Caki2 (cell line): Measurements from ENCODE around the gene RNF167. TPM values are rescaled to one million over a fixed set of nuclear protein-coding genes. Genes with fewer than 3 reads are reported as not detected.

Source experiments
- DNase-seq: peaks from one replicate; pipeline ENCODE4 v3.0.0-alpha.2; 2015; ENCODE audit warnings: low read depth
- in situ Hi-C: cut with HindIII; loops from 2 replicates; pipeline ENCODE4 v1.10.0; 2016; ENCODE audit warnings: low sequenced_read_pairs, low pct_unique_long_range_greater_than_20kb, mixed read lengths
- total RNA-seq: library from RNA; depleted of rRNA; stranded (reverse); fragments of >200 nt; shearing (Covaris generic); gene quantifications from 2 replicates; pipeline ENCODE4 v1.2.3, GENCODE V29; 2014; ENCODE audit warnings: low replicate concordance

Gene RNF167
- total RNA-seq, 1 experiment from 2014 or later, result 57.1 TPM

DNA sequence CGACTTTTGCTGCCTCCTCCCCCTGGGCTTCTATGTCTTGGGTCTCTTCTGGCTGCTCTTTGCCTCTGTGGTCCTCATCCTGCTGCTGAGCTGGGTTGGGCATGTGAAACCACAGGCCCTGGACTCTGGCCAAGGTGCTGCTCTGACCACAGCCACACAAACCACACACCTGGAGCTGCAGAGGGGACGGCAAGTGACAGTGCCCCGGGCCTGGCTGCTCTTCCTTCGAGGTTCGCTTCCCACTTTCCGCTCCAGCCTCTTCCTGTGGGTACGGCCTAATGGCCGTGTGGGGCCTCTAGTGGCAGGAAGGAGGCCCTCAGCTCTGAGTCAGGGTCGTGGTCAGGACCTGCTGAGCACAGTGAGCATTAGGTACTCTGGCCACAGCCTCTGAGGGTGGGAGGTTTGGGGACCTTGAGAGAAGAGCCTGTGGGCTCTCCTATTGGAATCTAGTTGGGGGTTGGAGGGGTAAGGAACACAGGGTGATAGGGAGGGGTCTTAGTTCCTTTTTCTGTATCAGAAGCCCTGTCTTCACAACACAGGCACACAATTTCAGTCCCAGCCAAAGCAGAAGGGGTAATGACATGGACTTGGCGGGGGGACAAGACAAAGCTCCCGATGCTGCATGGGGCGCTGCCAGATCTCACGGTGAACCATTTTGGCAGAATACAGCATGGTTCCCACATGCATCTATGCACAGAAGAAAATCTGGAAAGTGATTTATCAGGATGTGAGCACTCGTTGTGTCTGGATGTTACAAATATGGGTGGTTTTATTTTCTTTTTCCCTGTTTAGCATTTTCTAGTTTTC lies 5.7 kb upstream of the RNF167 start:
- DNase-seq, result peak; percentile 48
- in situ Hi-C loops, result no loop called here

DNA sequence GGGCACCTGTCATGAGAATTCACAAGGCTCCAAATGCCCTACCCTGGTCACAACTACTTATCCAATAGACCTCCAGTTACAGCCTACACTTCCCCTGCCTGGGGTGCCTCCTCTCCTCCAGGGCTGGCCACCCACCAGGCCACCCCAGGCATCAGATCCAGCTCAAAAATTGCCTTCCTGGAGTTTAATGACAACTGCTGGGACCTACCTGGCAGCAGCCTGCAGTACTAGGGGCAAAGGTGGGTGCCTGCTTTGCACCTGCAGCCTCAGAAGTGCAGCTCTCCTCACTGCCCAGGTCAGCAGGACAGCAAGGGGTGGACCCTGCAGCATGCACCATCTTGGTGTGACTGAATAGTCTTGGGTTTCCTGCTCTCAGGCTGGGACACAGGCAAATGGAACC lies 4.4 kb upstream of the RNF167 start:
- no peak for DNase-seq
- in situ Hi-C loops, result no loop called here

DNA sequence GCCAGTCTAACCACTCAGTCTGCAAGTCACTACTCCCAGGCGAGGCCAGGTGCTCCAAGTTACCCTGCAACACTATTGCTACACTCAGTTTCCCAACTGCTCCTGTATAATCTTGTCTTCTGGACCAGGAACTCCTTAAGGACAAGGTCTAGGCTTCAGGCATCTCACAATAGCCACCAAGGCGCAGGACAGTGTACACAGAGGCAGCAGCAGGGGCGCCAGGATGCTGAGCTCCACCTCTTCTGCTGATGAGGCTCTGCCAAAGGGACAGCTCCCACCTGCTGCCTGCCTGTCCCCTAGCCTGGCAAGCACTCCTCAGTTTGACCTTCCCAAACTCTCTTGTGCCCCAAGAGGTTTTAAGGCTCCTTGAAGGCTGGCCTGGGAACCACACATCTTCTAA lies 3.6 kb upstream of the RNF167 start:
- no peak for DNase-seq
- in situ Hi-C loops, result no loop called here

DNA sequence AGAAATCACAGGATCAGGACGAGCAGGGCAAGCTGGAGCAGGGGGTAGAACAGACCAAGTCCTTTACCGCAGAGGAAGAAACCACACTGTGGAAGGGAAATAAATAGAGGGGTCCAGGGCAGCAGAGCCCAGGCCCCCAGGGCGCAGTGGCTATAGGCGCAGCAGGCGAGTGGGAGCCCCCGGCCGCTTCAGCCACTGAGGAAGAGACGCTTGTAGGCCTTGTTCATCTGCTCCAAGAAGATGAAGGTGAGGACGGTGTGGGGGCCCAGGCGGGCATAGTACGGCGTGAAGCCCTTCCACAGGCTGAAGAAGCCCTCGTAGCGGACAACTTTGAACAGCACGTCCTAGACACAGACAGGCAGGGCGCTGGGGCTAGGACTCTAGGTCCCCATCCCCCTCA lies 2.5 kb upstream of the RNF167 start:
- DNase-seq, result no peak
- in situ Hi-C loops, result no loop called here

DNA sequence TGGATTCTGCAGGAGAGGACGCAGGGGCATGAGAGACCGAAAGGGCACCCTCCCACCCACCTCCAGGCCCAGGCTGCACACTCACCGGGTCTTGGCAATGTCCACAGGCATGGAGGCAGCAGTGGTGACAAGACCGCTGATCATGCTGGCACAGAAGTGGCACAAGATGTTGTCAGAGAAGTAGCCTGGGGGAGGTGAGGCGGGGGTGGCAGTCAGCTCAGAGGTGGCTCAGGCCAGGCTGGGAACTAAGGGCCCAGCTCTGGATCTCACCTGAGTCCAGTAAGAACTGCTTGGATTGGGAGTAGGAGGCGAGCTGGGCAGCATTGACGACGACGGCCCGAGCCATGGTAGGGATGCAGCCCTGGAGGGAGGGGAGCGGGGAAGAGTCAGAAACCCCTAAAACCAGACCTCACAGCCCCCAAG lies 2.0 kb upstream of the RNF167 start:
- DNase-seq, result no peak
- in situ Hi-C loops, result no loop called here

DNA sequence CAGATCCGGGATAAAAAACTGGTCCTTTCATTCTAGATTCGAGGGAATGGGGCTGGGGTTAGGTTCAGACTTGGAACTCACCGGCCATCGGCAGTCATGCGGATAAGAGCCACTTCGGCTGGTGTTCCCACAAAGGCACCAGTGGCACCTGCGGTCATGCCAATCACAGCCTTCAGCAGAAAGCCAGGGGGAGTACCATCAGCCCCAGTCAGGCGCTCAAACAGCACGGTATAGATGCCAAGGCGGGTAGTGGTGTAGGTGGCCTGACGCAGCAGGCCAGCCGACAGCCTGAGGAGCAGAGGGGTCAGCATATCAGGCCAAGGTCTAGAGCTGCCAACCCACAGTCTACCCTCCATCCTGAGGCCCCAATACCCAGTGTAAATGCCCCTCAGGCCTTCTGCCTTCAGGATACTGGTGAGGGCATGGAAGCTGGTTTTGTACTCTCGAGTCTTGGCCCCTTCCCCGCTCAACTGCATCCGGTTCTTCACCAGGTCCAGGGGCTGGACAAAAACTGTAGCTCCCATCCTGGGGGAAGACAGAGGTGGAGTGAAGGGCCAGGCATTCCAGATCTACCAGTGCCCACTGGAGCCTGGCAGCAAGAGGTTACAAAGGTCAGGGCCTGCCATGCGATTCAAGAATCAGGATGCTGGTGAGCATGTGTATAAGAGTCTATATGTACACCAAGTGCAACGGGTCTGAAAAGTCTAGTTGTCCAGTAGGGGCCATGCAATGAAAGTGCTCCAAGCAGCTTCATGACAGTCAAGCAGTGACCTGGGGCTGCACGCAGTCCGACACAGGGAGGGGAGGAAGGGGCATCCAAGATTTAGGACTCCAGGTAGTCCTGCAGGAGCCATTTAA lies 1.2 kb upstream of the RNF167 start:
- no peak for DNase-seq
- in situ Hi-C loops, result no loop called here

DNA sequence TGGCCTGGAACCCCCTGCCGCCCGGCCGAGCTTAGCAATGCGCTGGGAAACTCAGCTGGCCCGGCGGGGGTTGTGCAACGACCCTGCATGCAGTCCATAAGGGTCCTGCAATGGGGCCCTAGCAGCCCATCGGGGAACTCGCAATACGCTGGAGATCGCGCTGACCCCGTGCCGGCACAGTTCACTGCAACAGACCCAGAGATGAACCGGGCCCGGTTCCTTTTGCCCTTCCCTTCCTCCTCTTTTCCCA lies 597 bp upstream of the RNF167 start:
- DNase-seq, result no peak
- in situ Hi-C loops, result no loop called here

DNA sequence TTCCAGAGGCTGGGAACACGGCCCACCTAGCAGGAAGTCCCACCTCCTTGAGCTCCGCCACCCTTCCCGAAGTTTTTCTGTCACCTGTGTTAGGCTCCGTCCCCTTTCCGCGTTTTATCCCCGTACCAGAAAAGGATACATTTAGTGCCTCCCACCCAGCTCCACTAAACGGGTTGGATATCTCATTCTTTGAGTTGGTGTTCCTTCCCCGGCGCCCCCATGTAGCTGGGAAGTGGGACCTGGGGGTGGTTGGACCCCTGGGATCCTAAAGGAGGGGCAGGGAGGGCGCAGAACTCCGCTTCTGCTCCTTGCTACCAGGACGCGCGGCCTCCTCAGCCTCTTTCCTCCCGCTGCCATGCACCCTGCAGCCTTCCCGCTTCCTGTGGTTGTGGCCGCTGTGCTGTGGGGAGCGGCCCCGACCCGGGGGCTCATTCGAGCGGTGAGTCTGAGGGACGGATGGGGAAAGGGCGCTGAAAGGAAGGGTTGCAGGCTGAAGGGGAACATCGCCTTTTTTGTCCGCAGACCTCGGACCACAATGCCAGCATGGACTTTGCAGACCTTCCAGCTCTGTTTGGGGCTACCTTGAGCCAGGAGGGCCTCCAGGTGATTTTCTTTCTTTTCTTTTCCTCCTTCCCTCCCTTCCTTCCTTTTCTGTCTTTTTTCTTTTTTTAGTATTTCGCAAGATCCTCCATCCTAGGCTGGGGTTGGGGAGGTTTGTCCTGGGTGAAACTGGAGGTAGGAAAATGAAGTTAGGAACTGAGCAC lies 669 bp downstream of the RNF167 start:
- DNase-seq, result no peak
- in situ Hi-C loops, result no loop called here

DNA sequence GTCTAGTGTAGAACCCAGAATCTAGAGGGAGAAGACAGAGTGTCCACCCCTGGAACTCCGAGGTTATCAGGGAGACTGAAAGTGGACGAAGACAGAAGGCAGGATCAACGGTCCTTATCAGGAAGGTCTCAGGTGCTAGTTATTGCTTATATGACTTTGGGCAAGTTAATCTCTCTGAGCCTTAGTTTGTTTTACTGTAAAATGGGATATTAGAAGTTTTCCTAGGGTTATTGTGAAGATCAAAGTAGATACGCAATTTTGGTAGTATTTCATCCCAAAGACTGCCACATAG lies 1.2 kb downstream of the RNF167 start:
- in situ Hi-C loops, result no loop called here

DNA sequence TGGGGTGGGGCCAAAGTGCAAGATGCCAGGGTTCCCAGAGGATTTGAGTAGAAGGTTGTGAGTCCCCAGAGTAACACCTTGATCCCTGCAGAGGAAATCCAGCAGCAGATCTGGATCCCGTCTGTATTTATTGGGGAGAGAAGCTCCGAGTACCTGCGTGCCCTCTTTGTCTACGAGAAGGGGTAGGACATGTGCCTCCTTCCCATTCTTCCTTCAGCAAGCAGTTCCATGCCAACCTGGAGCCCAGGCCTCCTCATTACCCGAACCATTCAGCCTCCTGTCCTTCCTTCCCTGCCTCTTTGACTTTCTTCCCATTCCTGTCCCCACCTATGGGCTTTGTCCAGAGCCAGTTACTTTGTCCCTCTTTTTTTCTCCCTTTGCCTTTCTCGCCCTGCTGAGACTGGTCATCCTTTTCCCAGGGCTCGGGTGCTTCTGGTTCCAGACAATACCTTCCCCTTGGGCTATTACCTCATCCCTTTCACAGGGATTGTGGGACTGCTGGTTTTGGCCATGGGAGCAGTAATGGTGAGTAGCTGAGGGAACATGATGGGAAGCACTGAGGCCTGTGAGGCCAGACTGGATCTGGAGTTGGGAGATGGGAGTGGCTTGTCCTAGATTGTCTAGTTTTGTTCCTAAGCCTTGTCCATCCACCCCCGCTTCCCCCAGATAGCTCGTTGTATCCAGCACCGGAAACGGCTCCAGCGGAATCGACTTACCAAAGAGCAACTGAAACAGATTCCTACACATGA lies 2.9 kb downstream of the RNF167 start:
- in situ Hi-C loops, result no loop called here
- DNase-seq, result no peak

More for the DNA sequence above, 1.2 kb downstream of the RNF167 start:
- DNase-seq, result no peak

DNA sequence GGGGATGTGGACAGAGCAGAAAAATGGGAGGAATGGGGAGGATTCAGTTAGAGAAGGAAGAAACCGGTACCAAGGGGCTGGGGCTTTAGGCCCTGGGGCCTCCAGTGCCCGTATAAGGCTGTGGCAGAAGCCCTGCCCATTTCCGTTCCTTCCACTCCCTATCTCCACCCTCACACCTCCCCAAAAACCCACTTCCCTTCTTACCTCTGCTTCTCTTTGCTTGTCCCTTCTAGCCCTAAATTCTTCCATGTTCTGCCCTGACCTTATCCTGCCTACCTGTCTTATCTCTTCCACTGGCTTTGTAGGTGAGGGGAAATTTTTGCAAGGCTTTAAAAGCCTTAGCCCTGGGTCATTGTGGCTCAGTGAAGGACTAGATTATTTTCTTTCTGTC lies 4.1 kb downstream of the RNF167 start:
- DNase-seq, result no peak
- in situ Hi-C loops, result no loop called here

DNA sequence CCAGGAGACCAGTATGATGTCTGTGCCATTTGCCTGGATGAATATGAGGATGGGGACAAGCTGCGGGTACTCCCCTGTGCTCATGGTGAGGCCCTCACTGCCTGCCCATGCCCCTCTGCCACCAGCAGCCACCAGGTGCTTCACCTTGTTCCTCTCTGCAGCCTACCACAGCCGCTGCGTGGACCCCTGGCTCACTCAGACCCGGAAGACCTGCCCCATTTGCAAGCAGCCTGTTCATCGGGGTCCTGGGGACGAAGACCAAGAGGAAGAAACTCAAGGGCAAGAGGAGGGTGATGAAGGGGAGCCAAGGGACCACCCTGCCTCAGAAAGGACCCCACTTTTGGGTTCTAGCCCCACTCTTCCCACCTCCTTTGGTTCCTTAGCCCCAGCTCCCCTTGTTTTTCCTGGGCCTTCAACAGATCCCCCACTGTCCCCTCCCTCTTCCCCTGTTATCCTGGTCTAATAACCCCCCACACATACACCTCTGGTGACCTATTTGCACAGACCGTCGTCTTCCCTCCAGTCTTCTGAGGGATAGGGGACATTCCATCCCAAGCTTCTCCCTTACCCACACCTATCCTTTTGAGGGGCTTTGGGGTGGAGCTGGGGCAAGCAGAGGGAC lies 4.6 kb downstream of the RNF167 start:
- DNase-seq, result no peak
- in situ Hi-C loops, result no loop called here

DNA sequence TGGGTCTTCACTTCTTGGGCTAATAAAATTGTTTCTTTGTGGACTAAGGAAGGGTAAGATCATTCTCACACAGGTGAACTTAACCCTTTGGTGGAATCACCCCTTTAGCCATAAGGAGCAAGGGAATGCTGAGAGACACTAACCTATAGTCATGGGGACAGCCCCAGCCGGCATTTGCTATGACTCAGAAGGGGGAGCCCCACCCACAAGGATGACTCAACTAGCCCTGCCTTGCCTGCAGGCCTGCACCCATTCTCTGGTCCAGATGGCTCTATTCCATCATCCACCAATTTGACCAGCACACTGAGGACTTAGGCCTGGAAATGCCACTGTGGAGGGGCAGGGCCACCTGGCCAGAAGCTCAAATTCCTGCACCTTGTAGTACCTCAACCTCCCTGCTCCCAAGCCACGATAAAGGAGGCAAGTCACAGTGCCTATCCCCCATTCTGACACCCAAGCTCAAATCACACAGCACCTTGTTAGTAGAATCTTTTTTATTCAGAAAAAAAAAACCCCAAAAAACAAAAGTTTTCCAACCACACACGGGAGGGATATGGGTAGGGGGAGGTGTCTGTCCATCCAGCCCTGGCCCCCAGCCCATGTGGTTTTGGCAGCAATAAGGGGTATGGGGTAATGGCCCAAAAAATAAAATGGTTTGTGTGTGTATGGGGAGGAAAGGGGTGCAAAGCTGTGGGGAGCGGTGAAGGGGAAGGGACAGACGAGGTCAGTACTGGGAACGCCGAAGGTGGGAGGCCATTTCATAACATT lies 5.3 kb downstream of the RNF167 start:
- DNase-seq, result peak; percentile 71
- in situ Hi-C loops, result no loop called here

DNA sequence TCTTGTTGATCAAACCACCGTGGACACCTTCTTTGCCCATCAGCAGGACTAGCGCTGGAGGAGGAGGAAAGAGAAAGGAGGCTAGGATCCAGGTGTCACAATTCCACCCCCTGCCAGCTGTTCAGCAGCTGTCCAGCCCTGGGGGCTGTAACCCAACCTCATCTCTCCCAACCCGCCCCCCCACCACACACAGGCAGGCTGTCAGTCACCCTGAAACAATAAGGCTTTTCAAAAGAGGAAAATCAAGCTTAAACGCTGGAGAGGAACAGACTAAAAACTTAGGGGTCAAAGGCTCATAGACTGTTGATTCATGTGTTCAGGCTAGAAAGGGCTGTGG lies 5.8 kb downstream of the RNF167 start:
- DNase-seq, result no peak
- in situ Hi-C loops, result no loop called here

DNA sequence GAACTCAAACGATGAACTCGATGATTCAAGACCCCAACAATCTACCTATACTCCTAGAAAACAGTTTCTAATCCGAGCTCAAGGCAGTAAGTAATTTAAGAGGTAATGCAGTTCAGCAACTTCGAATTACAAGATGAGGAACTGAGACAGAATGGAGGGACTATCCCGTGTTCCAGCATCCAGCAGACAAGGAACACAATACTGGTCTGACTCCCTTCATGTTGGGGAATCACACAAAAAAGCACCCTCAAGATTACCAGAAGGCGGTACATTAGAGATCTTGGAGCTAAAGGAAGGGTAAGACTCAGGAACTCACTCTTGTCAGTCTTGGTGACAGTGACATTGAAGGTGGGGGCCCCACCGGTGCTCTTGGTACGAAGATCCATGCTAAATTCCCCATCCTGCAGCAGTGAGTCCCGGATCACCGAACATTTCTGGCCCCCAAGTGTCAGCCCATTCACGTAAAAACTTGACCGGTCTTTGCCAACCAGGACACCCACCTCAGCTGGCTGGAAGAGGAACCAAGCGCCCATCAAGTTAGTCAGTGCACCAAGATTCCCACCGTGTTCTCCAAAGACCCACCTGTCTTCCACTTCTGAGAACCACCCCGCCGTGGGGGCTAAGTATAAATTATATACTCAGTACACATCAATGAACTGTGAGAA lies 6.4 kb downstream of the RNF167 start:
- in situ Hi-C loops, result no loop called here
- no peak for DNase-seq

DNA sequence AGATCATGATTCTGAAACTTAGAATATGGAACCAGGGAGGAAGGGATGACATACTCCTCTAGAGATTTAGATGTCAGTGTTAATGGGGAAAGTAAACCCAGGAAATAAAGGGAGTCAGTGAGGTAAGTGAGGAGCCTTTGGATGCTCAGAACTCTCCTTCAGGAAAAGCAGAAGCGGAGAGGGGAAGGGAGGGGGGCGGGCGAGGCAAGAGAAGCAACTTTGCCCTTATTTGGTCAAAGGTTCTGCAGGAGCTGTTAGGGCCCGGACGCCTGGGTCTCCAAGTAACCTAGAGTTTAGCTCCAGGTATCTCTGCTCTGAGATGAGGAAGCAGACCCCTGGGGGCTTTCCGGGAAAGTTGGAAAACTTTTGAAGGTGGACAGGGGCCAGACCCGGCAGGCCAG lies 6.9 kb downstream of the RNF167 start:
- in situ Hi-C loops, result no loop called here
- peak; percentile 26 for DNase-seq

DNA sequence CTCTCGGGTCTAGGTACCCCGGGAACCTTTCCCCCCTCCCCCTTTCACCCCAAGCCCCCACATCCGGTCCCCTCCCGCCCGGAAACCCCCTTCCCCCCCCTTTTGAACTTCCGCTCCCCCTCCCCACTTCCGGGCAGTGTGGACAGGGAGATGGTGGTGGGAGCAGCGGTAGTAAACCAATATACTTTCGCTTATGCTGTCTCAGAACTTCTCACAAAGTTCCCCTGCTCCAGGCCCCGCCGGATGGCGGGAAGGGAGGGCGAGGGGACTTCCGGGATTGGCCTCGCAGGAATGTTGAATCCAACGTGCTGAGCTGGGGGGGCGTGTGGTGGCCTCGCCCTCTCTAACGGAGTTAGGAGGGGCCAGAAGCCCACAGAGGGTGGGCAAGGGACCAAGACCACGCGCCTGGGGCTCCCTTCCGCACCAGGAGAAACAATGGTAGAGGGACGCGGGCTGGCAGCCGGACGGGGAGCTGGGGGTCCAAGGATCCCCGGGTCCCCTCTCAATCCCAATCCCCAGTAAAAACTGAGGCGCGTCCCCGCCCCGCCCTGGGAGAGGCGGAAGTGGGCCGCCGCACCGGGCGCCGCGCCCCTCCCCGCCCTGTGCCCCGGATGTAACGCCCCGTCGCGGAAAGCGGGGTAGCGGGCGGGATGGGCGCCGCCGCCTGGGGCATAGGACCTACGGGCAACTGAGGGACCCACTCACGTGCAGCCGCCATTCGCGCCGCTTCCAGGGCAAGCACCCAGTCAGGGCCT lies 7.5 kb downstream of the RNF167 start:
- peak; percentile 63 for DNase-seq
- in situ Hi-C loops, result no loop called here
